HG03354 (cell line): ENCODE data around the gene CNOT3.

ENCODE experiments used
- ATAC-seq: cut with Tn5 transposase; IDR thresholded peaks from one replicate; pipeline ENCODE4 v1.9.1; 2021; ENCODE audit warnings: mild to moderate bottlenecking; ENCODE audit not compliant: unreplicated experiment, poor library complexity, severe bottlenecking

Gene CNOT3

DNA sequence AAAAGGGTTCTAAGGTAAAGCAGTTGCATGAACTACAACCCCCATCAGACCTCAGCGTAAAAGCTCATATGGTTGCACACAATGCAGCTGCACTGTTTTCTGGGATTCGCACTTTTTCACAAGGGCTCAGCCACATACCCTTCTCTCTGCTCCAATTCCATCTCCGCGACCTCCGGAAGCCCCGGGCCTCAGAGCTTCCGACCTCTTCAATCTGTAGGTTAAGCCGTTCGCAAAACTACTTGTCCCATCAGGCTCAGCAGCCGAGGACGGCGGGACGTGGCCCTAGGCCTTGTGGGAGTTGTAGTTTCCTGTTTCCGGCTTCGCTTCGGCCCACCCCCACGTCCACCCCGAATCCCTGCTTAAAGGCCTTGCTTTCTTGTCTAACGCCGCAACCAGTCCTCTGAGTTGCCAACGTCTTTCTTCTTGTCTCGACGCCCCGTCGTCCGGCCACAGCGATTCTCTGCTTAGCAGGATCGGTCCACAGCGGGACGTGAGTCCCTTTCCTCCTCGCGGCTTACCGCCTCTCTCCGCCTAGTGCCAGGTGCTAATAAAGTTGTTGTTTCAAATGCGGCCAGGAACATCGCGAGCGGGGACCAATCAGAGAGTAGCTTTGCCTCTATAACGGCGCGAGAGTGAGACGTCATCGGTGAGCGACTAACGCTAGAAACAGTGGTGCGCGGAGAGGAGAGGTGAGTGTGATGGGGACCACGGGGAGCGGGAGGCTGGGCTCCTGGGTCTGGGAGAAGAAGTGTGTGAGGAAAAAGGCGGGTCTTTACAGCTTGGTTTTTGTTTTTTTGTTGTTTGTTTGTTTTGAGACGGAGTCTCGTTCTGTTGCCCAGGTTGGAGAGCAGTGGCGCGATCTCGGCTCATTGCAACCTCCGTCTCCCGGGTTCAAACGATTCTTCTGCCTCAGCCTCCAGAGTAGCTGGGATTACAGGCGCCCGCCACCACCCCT, 22.2 kb upstream of the CNOT3 start, which contains the start of the genes PRPF31 and TFPT:
TSS of gene PRPF31 (plus strand) at position 646 of the 955 bp plus-strand sequence. CDS start 2,525 bp downstream, outside the sequence.
TSS of gene TFPT (minus strand) at position 549 of the 955 bp plus-strand sequence. CDS start at position 161, 388 bp downstream.
- ATAC-seq = peak; percentile 84

DNA sequence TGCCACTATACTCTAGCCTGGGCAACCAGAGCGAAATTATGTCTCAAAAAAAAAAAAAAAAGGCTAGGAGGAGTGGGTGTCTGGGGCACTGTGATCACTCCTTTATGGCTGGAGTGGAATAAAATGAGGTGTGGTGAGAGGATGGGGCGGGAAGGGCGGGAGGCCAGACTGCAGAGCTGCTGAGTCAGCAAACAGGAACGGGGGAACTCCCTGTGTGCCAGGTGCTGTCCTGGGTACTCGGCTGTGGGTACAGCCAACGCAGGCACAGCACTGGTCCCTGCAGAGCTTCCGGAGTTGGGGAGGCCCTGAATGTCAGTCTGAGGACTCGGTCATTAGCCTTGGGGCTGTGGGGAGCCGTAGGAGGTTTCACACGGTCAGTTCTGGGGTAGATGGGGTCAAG, 16.3 kb upstream of the CNOT3 start:
- ATAC-seq = no peak

DNA sequence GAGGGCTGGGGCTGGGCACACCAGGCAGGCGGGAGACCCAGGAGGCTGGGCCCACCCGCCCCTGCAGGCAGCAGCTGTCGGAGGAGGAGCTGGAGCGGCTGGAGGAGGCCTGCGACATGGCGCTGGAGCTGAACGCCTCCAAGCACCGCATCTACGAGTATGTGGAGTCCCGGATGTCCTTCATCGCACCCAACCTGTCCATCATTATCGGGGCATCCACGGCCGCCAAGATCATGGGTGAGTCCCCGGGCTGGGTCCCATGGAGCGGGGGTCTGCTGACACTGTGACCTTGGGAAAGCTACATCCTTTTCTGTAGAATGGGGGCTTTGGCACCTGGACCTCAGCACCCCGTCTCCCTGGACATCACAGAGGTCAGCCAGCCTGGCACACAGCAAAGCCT, 13.9 kb upstream of the CNOT3 start:
- ATAC-seq = no peak

DNA sequence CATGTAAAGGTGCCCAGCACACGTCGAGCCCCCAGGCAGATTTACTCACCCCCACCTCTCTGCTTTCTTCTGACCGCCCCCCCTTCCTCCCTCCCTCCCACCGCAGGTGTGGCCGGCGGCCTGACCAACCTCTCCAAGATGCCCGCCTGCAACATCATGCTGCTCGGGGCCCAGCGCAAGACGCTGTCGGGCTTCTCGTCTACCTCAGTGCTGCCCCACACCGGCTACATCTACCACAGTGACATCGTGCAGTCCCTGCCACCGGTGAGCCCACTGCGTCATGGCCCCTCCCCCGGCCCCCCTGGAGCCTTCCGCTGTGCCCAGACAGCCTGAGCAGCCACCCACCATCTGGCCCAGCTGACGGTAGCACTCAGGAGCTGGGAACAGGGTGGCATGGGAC, 13.2 kb upstream of the CNOT3 start:
- no peak for ATAC-seq

DNA sequence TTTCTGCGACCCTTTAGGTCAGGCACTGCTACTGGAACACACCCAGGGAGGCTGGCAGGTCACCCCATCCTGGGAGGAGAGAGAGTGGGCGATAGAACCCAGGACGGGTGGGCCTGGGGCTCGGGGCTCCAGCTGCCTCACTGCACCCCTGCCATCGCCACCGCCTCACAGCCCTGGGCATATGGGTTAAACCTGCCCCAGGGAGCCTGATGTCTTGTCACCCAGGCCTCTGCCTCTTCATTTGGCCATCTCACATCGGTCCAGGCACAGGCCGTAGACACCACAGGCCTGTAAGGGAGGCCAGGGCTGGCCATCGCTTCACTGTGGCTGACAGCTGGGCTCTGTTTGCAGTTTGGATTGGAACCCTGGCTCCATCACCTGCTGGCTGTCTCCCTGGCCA, 11.8 kb upstream of the CNOT3 start:
- no peak for ATAC-seq

DNA sequence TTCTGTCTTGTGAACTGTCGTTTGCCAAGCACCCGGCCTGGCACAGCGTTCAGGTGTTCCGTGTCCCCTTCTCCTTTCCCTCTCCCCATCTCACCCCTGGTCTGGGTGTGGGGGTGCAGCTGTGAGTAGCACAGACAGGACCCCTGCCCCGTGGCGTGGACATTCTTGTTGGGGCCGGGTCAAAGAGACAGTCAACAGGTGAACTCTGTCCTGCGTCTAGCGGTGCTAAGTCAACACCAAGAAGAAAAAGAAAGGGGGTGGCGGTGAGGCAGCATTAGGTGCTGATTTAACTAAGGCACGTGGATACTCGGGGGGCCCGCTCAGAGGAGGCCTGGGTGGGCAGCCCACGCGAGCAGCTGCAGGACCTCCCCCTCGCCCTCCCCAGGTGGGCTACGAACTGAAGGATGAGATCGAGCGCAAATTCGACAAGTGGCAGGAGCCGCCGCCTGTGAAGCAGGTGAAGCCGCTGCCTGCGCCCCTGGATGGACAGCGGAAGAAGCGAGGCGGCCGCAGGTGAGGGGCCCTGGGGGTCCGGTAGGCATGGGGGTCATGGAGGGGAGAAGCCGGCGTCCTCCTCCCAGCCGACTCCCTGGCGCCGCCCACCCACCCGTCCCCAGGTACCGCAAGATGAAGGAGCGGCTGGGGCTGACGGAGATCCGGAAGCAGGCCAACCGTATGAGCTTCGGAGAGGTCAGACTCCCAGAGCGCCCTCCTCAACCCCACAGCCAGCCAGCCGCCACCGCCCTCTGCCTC, 9.7 kb upstream of the CNOT3 start:
- ATAC-seq = no peak

DNA sequence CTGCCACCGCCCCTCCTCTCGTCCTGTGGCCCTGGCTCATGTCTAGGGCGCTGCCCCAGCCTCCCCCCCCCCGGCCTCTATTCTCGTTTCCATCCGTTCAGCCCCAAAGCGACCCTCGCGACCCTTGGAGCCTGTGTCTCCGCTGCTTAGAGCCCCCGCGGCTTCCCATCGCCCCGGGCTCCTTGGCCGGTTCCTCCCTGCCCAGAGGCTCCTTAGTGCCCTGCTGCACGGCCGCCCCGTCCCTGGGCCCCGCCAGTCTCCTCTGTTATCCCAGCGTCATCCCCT, 9.2 kb upstream of the CNOT3 start:
- ATAC-seq = no peak

DNA sequence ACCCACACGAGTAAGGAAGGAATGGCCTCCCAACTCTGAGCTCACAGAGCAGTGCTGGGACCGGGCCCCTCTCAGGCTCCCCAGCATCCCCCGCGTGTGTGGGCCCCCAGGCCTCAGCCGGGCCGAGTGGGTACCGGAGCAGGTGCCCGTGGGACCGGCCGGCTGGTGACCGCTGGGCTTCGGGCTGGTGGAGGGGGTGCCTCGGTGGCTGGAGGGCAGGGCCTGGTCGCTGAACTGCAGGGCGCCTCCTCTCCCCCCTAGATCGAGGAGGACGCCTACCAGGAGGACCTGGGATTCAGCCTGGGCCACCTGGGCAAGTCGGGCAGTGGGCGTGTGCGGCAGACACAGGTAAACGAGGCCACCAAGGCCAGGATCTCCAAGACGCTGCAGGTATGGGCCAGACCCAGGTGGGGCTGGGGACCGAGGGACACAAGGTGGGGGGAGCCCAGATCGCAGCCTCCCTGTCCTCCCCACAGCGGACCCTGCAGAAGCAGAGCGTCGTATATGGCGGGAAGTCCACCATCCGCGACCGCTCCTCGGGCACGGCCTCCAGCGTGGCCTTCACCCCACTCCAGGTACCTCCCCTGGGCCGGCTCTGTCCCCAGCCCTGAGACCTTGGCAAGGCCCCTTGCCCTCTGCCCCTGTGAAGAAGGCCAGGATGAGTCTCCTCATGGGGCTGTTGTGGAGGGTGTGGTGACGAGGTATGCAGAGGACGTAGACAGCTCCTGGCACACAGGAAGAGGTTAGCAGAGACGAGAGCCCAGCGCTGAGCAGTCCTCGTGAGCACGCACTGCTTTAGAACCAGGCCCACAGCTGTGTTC, 8.6 kb upstream of the CNOT3 start:
- no peak for ATAC-seq

DNA sequence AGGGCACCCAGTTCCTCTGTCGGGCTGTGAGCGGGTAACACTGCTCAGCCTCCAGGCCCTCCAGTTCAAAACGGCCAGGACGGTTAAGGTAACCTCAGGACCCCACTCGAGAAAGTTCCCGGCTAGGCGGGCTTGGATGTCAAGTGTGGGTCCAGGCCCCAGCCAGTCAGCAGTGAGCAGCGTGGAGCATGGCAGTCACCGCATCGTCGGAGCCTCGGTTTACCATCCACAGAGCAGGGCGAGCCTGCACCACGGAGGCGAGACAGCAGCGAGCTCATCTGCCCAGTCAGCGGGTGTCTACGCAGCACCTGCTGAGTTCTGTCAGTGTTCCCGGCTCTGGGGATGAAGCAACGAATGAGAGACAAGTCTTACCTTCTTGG, 8.0 kb upstream of the CNOT3 start:
- no peak for ATAC-seq

DNA sequence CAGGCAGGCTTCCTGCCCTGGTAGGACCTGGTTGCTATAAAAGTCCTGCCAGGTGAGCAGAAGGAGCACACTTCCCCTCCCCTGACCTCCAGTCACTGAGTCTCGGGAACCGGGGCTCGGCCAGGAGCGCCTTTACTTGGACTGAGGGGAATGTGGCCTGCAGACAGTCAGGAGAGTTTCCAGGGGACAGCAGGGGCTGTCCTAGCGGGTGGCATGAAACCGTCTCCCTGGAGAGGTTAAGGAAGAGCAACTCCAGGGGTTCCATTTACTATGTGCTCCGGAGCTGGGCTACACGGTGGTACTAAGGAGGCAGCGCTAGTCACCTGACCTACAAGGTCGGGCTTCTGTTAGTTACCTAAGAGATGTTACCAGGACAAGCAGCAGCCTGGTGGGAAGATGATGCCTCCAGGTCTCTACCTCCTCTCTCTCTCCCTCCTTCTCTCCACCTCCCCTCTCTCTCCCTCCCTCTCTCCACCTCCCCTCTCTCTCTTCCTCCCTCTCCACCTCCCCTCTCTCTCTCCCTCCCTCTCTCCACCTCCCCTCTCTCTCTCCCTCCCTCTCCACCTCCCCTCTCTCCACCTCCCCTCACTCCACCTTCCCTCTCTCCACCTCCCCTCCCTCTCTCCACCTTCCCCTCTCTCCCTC, 4.1 kb upstream of the CNOT3 start:
- no peak for ATAC-seq

DNA sequence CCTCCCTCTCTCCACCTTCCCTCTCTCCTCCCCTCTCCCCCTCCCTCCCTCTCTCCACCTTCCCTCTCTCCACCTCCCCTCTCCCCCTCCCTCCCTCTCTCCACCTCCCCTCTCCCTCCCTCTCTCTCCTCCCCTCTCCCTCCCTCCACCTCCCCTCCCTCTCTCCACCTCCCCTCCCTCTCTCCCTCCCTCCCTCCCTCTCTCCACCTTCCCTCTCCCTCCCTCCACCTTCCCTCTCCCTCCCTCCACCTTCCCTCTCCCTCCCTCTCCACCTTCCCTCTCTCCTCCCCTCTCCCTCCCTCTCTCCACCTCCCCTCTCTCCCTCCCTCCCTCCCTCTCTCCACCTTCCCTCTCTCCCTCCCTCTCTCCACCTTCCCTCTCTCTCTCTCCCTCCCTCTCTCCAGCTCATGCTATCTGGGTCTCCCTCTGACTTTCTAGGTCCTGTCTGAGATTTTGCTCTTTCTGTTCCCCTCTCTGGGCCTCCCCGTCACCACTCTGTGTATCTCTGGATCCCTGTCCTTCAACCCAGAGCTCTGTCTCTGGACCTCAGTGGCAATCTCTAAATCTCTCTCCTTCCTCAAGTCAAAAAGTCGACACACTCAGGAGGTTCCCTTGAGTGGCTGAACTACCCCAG, 3.5 kb upstream of the CNOT3 start:
- no peak for ATAC-seq

DNA sequence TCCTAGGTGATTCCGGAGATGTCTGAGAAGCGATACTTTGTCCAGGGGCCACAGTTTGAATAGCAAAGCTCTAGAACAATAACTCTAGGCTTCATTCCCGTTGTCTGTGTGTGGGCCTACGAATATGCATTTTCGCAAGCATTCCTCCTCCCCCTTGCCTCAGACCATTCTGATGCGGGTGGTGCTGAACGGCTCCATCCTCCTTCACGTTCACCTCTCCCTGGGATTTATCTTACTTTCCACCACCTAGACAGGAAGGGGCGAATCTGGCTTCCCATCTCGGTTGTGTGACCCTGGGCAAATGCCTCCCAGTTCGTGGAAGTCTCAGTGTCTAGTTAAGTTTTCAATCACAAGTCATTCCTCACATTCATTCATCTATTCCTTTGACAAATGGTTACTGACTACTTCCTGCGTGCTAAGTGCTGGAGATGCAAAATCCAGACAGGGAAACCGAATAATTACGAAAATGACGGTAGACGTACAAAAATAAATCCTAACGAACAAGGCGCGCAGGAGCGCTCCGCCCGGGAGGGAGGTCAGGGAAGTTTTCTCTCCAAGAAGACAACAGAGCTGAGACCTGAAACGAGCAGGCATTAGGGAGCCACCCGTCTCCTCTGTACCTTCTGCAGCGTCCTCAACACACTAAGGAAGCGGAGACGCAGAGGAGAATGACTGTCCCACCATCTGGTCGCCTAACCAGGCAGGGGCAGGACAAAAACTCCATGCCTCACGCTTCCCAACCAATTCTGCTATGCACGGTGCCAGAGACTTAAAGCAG, 1.3 kb upstream of the CNOT3 start:
- no peak for ATAC-seq

DNA sequence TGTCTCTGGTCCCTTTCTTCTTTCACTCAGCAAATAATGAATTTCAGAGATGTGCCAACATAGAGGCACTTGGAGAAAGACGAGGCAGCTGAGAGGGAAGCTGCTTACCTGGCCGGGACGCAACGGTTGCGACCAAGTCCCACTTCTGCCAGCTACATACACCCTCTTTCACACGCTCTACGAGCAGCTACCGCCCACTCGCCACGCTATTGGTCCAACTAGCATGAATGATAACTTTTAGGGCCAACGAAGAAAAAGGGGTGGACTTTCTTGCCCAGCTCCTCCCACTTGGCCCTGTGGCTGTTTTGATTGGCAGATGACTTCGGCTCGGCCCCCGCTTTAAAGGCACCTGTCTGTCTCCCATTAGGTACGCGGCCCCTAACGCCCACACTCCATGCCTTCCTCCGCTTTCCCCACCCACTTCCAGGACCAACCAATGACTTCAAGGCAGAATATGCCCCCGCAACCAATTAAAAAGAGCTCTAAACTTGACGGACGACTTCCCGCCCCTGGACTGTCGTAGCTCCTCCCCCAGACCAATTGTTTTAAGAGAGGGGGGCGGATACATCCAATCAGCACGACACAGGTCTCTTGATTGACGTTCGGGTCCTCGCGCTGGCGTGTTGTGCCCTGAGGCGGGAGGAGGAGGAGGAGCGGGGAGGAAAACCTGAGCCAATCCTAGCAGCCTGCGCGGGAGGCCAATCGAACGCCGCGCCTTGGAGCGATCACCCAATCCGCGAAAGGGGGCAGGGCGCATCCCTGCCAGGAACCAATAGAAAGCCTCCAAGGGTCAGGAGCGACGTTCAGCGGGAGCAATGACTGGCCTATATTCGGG, 481 bp upstream of the CNOT3 start:
- ATAC-seq = peak; percentile 83

DNA sequence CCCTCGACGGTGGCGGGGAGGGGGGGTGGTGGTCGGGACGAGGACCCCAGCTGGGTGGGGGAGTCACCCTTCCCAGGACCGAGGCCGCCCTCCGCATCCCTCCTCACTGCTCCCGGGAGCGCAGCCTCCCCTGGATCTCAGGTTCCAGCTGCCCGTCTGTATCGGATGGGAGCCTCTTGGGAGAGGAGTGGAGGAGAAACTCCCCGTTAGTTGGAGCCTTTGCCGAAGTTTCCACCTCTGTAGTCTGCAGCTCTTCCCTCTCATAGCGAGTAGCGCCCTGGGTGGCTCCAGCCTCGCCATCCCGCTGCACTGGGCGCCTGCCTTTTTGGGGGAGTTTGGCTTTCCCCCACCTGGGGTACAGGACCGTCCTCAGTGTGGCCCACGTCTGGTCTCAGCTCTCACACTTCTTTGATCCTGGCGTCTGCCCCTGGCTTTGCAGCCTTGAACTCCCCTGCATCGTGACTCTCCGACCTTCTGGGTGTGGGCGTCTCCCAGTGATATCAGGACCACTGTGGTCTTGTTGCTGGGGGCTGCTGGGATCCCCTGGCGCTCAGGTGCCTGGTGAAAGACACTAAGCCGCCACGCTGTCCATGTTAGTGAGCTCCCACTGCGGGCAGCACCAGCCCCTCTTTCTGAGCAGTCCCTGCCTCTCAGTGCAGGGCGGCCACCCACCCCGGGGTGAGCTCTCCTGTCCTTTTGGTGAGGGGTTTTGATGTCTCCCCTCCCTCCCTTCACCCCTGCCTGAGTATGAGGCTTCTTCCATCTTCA, 1.1 kb downstream of the CNOT3 start:
- ATAC-seq = no peak

DNA sequence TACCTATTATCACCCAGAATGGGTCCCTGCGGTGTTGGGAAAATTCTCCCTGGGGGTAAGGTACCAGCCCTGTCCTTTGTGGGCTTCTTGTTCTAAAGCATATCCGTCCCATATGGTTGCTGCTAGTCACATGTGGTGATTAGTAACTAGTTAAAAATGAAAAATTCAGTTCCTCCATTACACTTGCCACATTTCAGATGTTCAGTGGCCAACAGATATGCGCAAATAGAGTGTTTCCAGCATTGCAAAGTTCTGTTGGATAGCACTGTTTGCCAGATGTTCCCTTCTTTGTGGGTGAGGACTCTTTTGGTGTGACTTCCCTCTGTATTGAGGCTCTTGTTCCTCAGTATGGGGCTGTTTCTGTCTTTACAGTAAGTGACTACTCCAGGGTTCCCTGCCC, 3.8 kb downstream of the CNOT3 start:
- ATAC-seq = no peak

DNA sequence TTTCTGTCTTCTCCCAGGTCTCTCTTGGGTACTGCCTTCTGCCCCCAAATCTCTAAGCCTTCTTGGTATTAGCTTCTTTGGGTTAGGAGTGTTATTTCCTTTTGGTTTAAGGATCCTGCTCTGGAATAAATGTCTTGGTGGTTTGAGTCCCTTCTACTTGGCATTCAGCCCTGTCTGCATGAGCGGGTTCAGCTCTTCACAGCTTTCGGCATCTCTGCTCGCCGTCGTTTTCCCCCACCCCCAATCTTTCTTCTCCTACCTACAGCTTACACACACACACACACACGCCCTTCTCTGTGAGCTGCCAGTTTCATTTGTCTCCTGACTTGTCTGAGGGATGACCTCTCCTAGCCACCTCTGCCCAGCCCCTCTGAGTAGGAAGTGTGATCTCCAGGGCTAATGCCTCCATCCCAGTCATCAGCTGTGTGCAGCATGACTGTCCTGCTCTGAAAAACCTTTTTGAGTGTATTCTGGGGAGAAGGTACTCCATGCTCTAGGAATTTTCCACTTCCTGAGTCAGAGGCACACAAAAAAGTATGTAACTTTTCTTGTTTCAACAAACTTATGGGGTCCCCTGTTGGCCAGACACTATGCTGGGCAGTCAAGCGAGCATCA, 4.7 kb downstream of the CNOT3 start:
- no peak for ATAC-seq
